HG02798 (cell line): Measurements from ENCODE around the gene POLR1G.
A peak's percentile ranks its signal among the peaks of the same experiment; 100 is the strongest.
"Not testable (repeated sequence)": the region's sequence is repeated elsewhere in the genome, so short reads cannot be mapped to it uniquely, and the experiment has no call there.

Source experiments
- ATAC-seq: cut with Tn5 transposase; IDR thresholded peaks from one replicate; pipeline ENCODE4 v1.9.1; 2021; ENCODE audit warnings: mild to moderate bottlenecking; ENCODE audit not compliant: unreplicated experiment, poor library complexity

The POLR1G gene

DNA sequence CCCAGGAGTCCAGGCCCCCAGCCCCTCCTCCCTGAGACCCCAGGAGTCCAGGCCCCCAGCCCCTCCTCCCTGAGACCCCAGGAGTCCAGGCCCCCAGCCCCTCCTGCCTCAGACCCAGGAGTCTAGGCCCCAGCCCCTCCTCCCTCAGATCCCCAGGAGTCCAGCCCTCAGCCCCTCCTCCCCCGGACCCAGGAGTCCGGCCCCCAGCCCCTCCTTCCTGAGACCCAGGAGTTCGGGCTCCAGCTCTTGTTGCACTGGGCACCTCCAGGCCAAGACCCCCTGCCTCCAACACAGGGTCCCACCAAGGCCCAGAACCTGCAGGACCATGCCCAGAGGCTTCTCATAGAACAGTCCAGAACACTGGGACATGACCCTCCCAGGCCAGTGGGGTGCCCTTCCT lies 13.5 kb downstream of the POLR1G start:
- no peak for ATAC-seq

DNA sequence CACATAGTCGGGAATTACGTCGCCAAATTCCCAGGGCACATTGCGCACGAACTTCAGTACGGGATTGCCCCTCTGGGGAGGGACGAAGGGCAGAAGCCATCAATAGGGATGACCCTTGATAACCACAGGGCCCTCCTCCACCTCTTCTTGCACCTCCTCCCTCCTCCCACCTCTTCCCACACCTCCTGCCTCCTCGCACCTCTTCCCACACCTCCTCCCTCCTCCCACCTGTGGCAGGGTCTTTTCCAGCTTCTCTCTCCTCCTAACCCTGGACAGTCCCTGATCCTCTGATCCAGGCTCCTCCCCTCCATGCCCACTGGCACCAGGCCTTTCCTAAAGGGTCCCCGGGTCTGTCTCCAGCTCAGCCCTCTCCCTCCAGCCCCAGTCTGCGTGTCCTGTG lies 13.9 kb downstream of the POLR1G start:
- no peak for ATAC-seq

DNA sequence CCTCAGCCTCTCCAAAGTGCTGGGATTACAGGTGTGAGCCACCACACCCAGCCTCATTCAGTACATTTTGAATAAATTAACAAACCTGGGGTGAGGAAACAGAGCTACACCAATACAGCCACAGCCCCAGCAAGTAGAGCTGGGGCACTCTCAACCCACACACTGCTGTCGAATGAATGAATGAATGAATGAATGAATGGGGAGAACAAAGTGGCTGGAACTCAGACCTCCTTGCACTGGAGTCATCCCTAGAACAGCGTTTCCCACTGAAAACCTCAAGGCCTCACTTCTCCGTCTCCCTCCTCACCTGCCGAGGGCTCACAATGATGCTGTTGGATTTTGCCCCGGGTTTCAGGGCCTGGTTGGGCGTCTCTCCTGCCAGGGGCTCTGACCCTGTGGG lies 14.4 kb downstream of the POLR1G start:
- ATAC-seq: no peak

DNA sequence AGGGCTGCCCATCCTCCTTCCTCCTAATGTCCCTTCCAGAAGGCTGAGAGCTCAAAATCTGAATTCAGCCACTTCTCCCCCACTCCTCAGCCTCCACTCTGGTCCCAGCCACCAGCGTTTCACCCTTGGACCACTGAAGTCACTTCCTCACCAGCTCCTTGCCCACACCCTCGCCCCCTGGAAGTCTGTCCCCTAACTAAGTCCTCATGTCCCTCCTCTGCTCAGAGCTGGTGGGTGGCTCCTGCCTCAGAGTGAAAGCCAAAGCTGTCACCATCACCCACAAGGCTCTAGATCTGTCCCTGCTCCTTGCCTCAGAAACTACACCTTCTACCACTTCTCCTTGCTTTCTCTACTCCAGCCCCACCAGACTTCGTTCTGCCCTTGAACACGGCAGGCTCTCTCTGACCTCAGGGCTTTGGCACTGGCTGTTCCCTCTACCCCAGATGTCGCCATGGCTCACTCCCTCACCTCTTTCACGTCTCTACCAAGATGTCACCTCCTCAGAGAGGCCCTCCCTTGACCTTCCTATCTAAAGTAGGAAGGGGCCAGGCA lies 15.6 kb downstream of the POLR1G start:
- no peak for ATAC-seq

- ATAC-seq: no peak
Observed at GRCh38 chr19:45423033-45423588, 16.7 kb downstream of the POLR1G start.

- ATAC-seq: peak; percentile 80
Observed at GRCh38 chr19:45423589-45424190, 17.2 kb downstream of the POLR1G start, which contains the start of gene ERCC1. Gene ERCC1, minus strand, starts transcription at chr19:45423917. Its CDS starts 543 bp downstream, at chr19:45423374.

- ATAC-seq: no peak
Observed at GRCh38 chr19:45424191-45425058, 18.0 kb downstream of the POLR1G start.

- ATAC-seq: no peak
Observed at GRCh38 chr19:45428384-45429231, 22.2 kb downstream of the POLR1G start.

DNA sequence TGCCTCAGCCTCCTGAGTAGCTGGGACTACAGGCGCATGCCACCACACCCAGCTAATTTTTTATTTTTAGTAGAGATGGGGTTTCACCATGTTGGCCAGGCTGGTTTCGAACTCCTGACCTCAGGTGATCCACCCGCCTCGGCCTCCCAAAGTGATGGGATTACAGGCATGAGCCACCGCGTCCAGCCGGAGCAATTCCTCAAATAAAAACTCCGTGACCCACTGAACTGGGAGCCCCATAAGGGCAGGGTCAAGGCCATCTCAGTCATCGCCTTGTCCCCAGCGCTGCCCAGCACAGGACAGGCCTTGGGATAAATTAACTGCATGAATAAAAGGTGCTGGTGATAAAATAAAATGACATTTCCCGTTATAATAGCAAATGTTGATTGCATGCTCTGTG lies 23.5 kb downstream of the POLR1G start:
- ATAC-seq: not testable (repeated sequence)

GRCh38 chr19:45431008-45431407 lies 24.6 kb downstream of the POLR1G start:
- not testable (repeated sequence) for ATAC-seq

DNA sequence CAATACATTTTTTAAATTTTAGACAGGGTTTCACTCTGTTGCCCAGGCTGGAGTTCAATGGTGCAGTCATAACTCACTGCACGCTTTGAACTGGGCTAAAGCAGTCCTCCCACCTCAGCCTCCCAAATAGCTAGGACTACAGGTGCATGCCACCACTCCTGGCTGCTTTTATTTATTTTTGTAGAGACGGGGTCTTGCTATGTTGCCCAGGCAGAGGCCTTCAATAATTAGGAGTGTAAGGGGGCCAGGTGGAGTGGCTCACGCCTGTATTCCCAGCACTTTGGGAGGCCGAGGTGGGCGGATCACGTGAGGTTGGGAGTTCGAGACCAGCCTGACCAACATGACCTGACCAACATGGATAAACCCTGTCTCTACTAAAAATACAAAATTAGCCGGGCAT lies 26.1 kb downstream of the POLR1G start:
- ATAC-seq: not testable (repeated sequence)

DNA sequence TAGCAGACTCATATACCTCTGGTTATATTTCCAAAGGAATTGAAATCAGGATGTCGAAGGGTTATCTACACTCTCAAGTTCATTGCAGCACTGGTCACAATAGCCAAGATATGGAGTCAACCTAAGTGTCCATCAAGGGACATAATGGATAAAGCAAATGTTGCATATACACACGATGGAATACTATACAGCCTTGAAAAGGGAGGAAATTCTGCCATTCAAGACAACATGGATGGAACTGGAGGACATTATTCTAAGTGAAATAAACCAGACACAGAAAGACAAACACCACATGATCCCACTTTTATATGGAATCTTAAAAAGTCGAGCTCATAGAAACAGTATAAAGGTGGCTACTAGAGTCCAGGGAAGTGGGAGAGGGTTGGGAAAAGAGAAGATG lies 30.9 kb downstream of the POLR1G start:
- no peak for ATAC-seq

GRCh38 chr19:45439190-45439568 lies 32.7 kb downstream of the POLR1G start:
- ATAC-seq: no peak

DNA sequence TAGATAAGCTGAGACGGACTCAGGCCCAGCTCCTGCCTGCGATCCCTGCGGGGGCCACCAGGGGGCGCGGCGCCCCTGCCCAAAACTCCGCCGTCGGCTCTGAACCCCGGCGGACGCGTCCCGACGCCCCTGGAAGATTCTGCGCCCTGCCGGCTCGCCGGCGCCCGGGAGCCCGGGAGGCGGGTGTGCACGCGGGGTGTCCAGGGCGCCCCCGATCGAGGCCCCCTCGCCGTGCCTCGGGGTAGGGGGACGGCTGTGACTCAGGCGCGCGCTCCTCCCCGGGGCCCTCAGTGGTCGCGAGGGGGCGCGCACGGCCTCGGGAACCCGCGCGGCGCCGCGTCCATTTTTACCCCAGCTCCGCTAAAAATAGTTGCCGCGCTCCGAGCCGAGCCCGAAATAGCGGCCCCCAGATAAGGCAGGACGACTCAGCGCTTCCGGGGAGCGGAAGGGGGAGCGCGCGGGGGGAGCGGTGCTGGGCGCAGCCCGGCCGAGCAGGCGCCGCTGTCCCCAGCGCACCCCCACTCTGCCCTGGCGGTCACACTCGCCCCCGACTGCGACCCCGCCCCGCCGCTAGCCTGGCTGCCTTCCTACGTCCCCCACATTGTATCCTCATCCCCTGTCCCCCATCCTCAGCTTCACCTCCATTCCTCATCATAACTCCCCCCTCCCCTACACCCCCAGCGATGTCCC lies 33.3 kb downstream of the POLR1G start:
- ATAC-seq: peak; percentile 76

DNA sequence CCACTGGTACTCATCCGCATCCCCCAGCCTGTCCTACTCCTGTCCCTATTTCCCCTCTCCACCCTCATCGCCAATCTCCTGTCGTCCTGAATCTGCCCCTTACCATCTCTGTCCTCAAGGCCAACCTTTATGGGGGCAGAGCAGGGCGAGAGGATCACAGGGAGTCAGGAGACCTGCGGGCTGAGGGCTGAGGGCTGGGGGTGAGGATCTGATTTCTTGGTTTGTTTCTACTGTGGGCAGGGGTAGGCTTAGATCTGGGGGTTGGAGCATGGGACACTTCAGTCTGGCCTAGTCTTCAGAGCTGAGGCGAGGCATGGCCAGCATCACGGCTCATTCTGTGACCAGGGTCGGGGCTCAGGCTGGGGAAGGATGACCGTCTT lies 33.8 kb downstream of the POLR1G start:
- no peak for ATAC-seq

- ATAC-seq: no peak
Observed at GRCh38 chr19:45440873-45441654, 34.6 kb downstream of the POLR1G start.

GRCh38 chr19:45442408-45442777 lies 35.9 kb downstream of the POLR1G start:
- no peak for ATAC-seq

DNA sequence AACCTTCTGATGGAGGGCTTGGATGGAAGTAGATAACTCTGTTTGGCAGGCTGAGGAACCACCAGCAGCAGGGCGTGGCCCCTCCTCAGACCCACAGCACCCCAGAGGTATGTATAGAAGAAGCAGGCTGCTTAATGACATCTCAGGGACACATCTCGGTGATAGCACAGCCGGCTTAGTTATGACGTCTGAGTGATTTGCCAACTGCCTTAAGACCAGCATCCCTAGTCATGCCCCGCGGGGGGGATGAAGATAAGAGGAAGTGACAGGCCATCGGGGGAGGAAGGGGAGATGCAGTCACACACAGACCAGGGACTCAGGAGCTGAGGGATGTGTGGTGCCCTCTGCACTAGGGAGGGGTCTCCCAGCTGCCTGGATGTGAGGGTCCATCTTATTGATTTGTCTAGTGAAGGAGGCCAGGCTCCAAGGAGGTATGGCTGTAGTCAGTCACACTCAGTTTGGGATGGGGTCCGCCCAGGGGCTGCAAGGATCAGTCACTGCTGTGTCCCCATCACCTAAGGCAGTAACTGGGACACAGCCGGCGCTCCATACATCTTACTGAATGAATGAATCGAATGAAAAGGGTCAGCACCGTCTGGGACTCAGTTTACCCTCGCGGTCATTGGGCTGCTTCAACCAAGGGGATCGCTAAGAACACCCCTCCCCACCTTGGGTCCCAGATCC lies 36.5 kb downstream of the POLR1G start:
- ATAC-seq: no peak
